LNCAP (cell line): Measurements from ENCODE around the gene TSPAN8.

Experiments
- CTCF ChIP-seq: fragments of 450-650 bp; IDR thresholded peaks from 2 replicates; pipeline ENCODE4 v1.5.1; 2017; ENCODE audit warnings: mild to moderate bottlenecking

Gene TSPAN8

GRCh38 chr12:71191509-71192196, 33.9 kb upstream of the TSPAN8 start:
- TF ChIP-seq CTCF: no peak

DNA sequence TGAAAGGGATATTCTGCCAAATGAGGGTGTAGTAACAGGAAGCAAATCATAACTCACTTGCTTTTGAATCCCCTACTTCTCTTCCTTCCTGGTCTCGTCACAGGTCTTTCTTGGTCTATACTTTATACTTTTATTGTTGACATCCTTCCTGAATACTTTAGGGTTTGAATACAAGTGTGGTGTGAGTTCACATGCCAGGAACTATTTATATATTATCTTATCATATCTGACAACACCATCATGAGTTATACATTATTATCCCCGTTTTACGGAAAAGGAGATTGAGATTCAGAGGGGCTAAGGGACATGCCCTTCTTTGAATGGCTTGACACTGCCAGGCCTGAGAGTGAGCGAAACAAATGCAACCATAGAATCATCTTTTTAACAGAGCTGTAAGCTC, 33.0 kb upstream of the TSPAN8 start:
- no peak for TF ChIP-seq CTCF

DNA sequence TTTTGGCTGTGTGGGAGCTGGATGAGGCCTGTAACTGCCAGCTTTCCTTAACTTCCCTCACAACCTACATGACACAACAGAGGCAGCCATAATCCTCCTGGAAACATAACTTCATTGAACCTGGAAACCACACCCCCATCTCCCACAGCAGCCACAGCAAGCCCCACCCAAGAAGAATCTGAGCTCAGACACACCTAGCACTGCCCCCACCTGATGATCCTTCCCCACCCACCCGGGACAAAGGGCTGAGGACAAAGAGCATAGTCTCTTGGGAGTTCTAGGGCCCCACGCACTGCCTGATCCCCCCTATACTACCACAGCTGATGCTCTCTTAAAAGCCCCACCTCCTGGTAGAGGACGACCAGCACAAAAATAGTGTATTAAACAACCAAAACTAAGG, 29.6 kb upstream of the TSPAN8 start:
- no peak for TF ChIP-seq CTCF

DNA sequence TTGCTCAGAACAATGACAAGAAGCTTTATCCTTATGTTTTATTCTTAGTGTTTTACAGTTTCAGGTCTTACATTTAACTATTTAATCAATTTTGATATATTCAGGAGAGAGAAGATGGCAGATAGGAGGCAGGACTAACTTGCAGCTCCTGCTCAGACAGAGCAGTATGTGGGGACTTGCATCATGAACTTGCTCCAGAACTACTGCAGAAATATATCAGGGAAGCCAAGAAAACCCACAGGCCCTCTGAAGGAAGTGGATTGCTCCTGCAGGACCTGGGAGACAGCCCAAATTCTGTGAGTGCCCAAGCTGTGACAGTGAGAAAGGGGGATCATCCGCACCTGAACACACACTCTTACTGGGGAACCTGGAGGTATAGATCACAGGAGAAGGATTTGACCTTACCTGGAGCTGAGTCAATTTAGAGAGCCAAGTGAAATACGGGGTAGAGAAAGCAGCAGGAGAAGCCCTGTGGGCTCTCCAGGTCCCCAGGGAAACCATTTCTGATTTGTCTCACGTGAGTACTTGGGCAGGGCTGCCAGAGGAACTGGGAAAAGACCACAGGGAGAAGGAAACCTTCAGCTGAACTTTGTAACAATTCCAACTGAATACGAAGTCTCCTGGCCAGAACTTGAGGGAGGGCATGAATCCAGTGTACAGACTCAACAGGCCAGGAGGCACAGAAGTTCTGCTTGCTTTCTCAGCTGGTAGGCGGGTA, 28.9 kb upstream of the TSPAN8 start:
- TF ChIP-seq CTCF: no peak

DNA sequence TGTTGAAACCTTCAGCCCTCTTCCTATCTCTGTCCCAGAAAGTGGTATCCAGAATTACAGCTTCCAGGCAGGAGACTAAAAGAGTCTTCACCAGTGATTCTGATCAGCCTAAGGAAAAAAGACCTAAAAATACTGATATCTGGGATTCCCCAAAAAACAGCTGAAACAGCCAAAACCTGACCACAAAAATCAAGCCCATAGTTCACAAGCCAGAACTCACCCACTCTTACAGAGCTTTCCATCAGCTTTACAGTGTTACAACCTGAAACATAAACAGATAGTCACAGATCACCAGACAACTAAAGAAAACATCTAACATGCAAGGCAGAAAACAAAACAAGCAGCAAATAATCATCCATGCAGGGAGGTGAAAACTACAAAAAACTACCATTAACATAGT, 26.0 kb upstream of the TSPAN8 start:
- TF ChIP-seq CTCF: no peak

DNA sequence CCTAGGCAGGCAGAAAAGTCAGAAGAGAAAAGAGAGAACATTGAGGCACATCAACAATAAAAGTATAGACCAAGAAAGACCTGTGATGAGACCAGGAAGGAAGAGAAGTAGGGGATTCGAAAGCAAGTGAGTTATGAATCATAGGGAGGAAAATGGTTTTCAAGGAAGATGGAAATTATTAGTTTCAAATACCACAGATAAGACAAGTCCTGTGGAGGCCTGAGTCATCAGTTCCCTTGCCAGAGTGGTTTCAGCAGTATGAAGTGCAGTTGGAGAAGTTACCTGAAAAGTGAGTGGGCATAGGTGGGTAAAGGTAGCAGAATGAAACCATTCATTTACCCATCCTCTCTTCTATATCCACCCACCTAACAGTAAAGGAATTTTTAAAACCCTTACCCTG, 25.2 kb upstream of the TSPAN8 start:
- no peak for TF ChIP-seq CTCF

DNA sequence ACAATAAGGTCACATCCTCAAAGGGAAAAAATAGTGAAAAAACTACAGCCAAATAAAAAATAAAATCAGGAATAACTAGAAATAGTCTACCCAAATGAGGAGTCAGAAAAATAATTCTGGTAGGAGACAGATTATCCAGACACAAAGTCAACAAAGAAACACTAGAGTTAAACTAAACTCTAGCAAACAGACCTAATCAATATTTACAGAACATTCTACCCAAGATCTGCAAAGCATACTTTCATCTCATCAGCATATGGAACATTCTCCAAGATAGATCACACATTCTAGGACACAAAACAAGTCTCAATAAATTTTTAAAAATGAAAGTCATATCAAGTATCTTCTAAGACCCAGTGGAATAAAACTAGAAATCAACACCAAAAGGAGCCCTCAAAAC, 20.4 kb upstream of the TSPAN8 start:
- no peak for TF ChIP-seq CTCF

- no peak for TF ChIP-seq CTCF
Observed at GRCh38 chr12:71174825-71175224, 17.0 kb upstream of the TSPAN8 start.
